Spinal cord (tissue), 10 donors: ENCODE data around the gene METRNL. TPM values are rescaled to one million over a fixed set of nuclear protein-coding genes. Genes with fewer than 3 reads are reported as not detected.
"Not testable (repeated sequence)": the region's sequence is repeated elsewhere in the genome, so short reads cannot be mapped to it uniquely, and the experiment has no call there.

Experiments
- DNase-seq, 6 donors: peaks; one replicate each; pipeline versions ENCODE4 v3.0.0 to v3.0.0-alpha.2; 2013 to 2015; ENCODE audit warnings: low spot score in 6 of 6, low read depth in 4 of 6
- H3K27ac ChIP-seq: one replicate; pipeline ENCODE4 v1.5.1; 2013; ENCODE audit warnings: low read depth, low read length, control low read depth
- H3K27me3 ChIP-seq: one replicate; pipeline ENCODE4 v1.6.1; 2013; ENCODE audit warnings: low read length; ENCODE audit not compliant: control insufficient read depth, insufficient read depth
- H3K36me3 ChIP-seq: one replicate; pipeline ENCODE4 v1.6.1; 2013; ENCODE audit warnings: low read length; ENCODE audit not compliant: control insufficient read depth, insufficient read depth
- H3K4me1 ChIP-seq: one replicate; pipeline ENCODE4 v1.6.1; 2013; ENCODE audit warnings: low read length; ENCODE audit not compliant: control insufficient read depth, insufficient read depth
- H3K4me3 ChIP-seq: one replicate; pipeline ENCODE4 v1.5.1; 2013; ENCODE audit warnings: low read depth, low read length, control low read depth
- H3K9me3 ChIP-seq: one replicate; pipeline ENCODE4 v1.6.1; 2013; ENCODE audit warnings: low read length; ENCODE audit not compliant: control insufficient read depth, insufficient read depth
- WGBS: methylation state at CpG from one replicate; pipeline ENCODE4 v1.1.5; 2013; ENCODE audit warnings: missing lambda C conversion rate; ENCODE audit not compliant: insufficient coverage; 5-methylcytosine and 5-hydroxymethylcytosine counted together
- polyA plus RNA-seq, 2 donors: library from polyadenylated mRNA; unstranded; fragments of 120-200 nt; gene quantifications; one replicate each; pipeline ENCODE4 v1.2.1, GENCODE V29; 2013; ENCODE audit not compliant: insufficient read length in 2 of 2
- total RNA-seq, 2 donors: library from RNA; depleted of rRNA in 1 of 2; stranded (reverse); fragments of 120-200 nt in 1 of 2; fragments of >200 nt in 1 of 2; gene quantifications; one replicate each; pipeline versions ENCODE4 v1.2.3 to v1.2.4, GENCODE V29; 2013 to 2014
- donor health status: healthy.

METRNL gene
- total and polyA plus RNA-seq, 4 donors, result 35.7 to 133 (median 47.8) TPM

GRCh38 chr17:83133302-83134121 lies 54.1 kb downstream of the METRNL start:
- no peak for DNase-seq
- no peaks in the 10 kb centered on the region for H3K4me1 ChIP-seq
- WGBS, result 73% methylated on average over 12 of the region's 16 CpGs
- H3K4me3 ChIP-seq, result no peak overlapping the region
- H3K9me3 ChIP-seq, result no peaks in the 10 kb centered on the region
- H3K27me3 ChIP-seq, result no peaks in the 10 kb centered on the region
- no peak overlapping the region for H3K27ac ChIP-seq
- H3K36me3 ChIP-seq, result no peaks in the 10 kb centered on the region

GRCh38 chr17:83134456-83134855 lies 55.0 kb downstream of the METRNL start:
- not testable (repeated sequence) for H3K4me1 ChIP-seq, H3K9me3 ChIP-seq, H3K36me3 ChIP-seq, H3K27ac ChIP-seq, H3K27me3 ChIP-seq, H3K4me3 ChIP-seq, DNase-seq
- WGBS, result no CpG with 5 or more reads among the region's 38 CpGs

- Histone ChIP-seq H3K36me3 (no peaks in the 10 kb centered on the region), H3K27ac (no peak overlapping the region), H3K9me3 (no peaks in the 10 kb centered on the region), H3K27me3 (no peaks in the 10 kb centered on the region), H3K4me3 (no peak overlapping the region), H3K4me1 (no peaks in the 10 kb centered on the region)
- no peak for DNase-seq
- WGBS, result 92% methylated on average over 14 of the region's 14 CpGs
Observed at GRCh38 chr17:83135692-83136091, 56.3 kb downstream of the METRNL start.

DNA sequence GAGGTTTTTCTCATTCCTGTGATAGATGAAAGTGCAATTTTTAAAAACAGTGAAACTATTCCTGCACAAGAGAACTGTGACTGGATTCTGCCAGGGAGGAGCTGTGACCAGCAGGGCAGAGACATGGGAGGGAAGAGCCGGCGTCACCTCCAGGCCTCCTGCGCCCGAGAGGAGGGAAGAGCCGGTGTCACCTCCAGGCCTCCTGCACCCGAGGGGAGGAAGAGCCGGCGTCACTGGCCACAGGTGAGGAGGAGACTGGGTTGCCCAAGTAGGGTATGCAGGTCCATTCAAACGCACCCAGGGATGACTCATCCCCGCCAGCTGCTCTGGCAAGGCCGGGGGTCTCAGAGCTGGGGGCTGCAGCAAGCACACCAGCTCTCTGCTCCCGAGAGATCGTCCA lies 56.7 kb downstream of the METRNL start:
- Histone ChIP-seq H3K4me3 (no peak overlapping the region), H3K36me3 (no peaks in the 10 kb centered on the region), H3K4me1 (no peaks in the 10 kb centered on the region), H3K27ac (no peak overlapping the region), H3K27me3 (no peaks in the 10 kb centered on the region), H3K9me3 (no peaks in the 10 kb centered on the region)
- DNase-seq, result no peak
- WGBS, result 85% methylated on average over 9 of the region's 13 CpGs

- DNase-seq, result no peak
- Histone ChIP-seq H3K27ac (no peak overlapping the region), H3K4me1 (no peaks in the 10 kb centered on the region), H3K27me3 (no peaks in the 10 kb centered on the region), H3K36me3 (no peaks in the 10 kb centered on the region), H3K9me3 (no peaks in the 10 kb centered on the region), H3K4me3 (no peak overlapping the region)
- 73% methylated on average over 13 of the region's 16 CpGs for WGBS
Observed at GRCh38 chr17:83136931-83137330, 57.5 kb downstream of the METRNL start.

GRCh38 chr17:83137523-83137922 lies 58.1 kb downstream of the METRNL start:
- Histone ChIP-seq H3K4me1 (no peaks in the 10 kb centered on the region), H3K36me3 (no peaks in the 10 kb centered on the region), H3K27me3 (no peaks in the 10 kb centered on the region), H3K4me3 (no peak overlapping the region), H3K9me3 (no peaks in the 10 kb centered on the region), H3K27ac (no peak overlapping the region)
- no peak for DNase-seq
- 89% methylated on average over 8 of the region's 9 CpGs for WGBS

GRCh38 chr17:83138820-83139219 lies 59.4 kb downstream of the METRNL start:
- Histone ChIP-seq H3K36me3 (no peaks in the 10 kb centered on the region), H3K9me3 (no peaks in the 10 kb centered on the region), H3K4me1 (no peaks in the 10 kb centered on the region), H3K4me3 (no peak overlapping the region), H3K27ac (no peak overlapping the region), H3K27me3 (no peaks in the 10 kb centered on the region)
- WGBS, result 100% methylated on average over 1 of the region's 3 CpGs
- no peak for DNase-seq

DNA sequence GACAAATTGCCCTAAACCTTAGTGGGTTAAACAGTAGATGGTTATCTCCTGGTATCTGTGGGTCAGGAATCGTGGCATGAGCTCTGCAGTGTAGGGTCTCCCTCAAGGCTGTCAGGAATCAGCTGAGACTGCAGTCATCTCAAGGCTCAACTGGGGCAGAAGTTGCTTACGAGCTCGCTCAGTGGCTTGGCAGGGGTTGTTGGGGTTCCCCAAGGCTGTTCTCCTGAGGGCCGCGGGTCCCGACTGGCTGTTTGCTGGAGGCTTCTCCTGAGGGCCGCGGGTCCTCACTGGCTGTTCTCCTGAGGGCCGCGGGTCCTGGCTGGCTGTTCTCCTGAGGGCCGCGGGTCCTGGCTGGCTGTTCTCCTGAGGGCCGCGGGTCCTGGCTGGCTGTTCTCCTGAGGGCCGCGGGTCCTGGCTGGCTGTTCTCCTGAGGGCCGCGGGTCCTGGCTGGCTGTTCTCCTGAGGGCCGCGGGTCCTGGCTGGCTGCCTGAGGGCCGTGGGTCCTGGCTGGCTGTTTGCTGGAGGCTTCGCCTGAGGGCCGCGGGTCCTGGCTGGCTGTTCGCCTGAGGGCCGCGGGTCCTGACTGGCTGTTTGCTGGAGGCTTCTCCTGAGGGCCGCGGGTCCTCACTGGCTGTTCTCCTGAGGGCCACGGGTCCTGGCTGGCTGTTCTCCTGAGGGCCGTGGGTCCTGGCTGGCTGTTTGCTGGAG lies 60.3 kb downstream of the METRNL start:
- not testable (repeated sequence) for H3K4me1 ChIP-seq, H3K9me3 ChIP-seq, H3K36me3 ChIP-seq, H3K27ac ChIP-seq, H3K4me3 ChIP-seq, DNase-seq, H3K27me3 ChIP-seq
- WGBS, result 90% methylated on average over 19 of the region's 31 CpGs

DNA sequence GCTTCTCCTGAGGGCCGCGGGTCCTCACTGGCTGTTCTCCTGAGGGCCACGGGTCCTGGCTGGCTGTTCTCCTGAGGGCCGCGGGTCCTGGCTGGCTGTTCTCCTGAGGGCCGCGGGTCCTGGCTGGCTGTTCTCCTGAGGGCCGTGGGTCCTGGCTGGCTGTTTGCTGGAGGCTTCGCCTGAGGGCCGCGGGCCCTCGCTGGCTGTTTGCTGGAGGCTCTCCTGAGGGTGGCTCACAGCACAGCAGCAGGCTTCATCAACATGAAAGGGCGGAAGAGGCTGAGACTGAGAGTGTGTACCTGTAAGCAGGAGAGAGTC lies 60.8 kb downstream of the METRNL start:
- not testable (repeated sequence) for DNase-seq, H3K27me3 ChIP-seq, H3K27ac ChIP-seq, H3K36me3 ChIP-seq, H3K4me1 ChIP-seq, H3K4me3 ChIP-seq, H3K9me3 ChIP-seq
- 91% methylated on average over 12 of the region's 13 CpGs for WGBS

DNA sequence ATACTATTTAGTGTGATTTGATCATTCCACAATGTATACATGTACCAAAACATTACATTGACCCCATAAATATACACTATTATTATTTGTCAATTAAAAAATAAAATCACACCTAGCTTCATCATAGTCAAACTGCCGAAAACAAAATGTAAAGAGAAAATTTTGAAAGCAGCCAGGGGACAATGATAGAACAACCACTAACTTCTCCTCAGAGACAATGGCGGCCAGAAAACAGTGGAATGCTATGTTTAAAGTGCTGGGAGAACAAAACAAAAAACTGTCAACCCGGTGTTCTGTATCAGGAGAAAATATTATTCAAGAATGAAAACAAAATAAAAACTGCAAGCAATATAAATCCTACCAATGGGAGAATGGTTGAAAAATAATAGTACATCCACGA lies 63.2 kb downstream of the METRNL start:
- H3K9me3 ChIP-seq, result no peaks in the 10 kb centered on the region
- DNase-seq, result no peak
- no peaks in the 10 kb centered on the region for H3K4me1 ChIP-seq
- no peaks in the 10 kb centered on the region for H3K27me3 ChIP-seq
- no peak overlapping the region for H3K27ac ChIP-seq
- no CpG with 5 or more reads among the region's 4 CpGs for WGBS
- no peak overlapping the region for H3K4me3 ChIP-seq
- H3K36me3 ChIP-seq, result no peaks in the 10 kb centered on the region
